Measurements from ENCODE around the gene APOM.

APOM gene

GRCh38 chr6:31659649-31660380 is 4.1 kb downstream of the APOM start:
- no peak for TF ChIP-seq ZNF585B (tag by site-specific recombination; IDR thresholded peaks at IDR 0.05)
- peak; percentile 91 for TF ChIP-seq REST (tag by site-specific recombination; IDR thresholded peaks at IDR 0.05)
- TF ChIP-seq PRDM10 (tag by site-specific recombination; IDR thresholded peaks at IDR 0.05) = 0 out of 2 replicates have a peak, but pooled peaks have one; percentile 7
- TF ChIP-seq ZNF266 (tag by site-specific recombination; IDR thresholded peaks at IDR 0.05; ENCODE audit: low read depth) = no peak
- peak; percentile 37; the same call in 1 of the 2 replicates for TF ChIP-seq ZBTB10 (tag by site-specific recombination; IDR thresholded peaks at IDR 0.05)
- peaks cover 6% of the 10 kb centered on the region; the same call in 1 of the 2 replicates for H3K4me1 ChIP-seq (ENCODE audit: control insufficient read depth, insufficient read depth, low read length)
- peaks cover 0 to 55% of the 10 kb centered on the region in 2 experiments; a peak in 2 of 3 replicates for H3K36me3 ChIP-seq (ENCODE audit: control insufficient read depth in 2 of 2, insufficient read depth in 1 of 2, low read length in 2 of 2)
- H3K27ac ChIP-seq (ENCODE audit: extremely low read depth, low read depth, low read length) = peak overlapping the region; percentile 73
- ChIA-PET POLR2A (interaction anchor here (0.6 to 7.4 kb wide), 28 partner anchors 7 to 1312 kb away, joined by 3 to 180 read pairs (median 5); partner anchors contain the start of genes ABHD16A, APOM, ATP6V1G2 and BAG6), CTCF (interaction anchor here (0.5 to 1.5 kb wide), 6 partner anchors 8 to 171 kb away, joined by 3 to 16 read pairs (median 4); partner anchors contain the start of gene BAG6)
- H3K4me3 ChIP-seq (ENCODE audit: low read depth, low read length) = peak overlapping the region; percentile 67
- no peaks in the 10 kb centered on the region for H3K9me3 ChIP-seq (ENCODE audit: control insufficient read depth, insufficient read depth, low read depth, low read length)

GRCh38 chr6:31660381-31661261 is 4.9 kb downstream of the APOM start, which contains the start of gene C6orf47:
C6orf47 (minus strand) TSS chr6:31660778; CDS start chr6:31659947, 831 bp downstream.
- peaks cover 0 to 51% of the 10 kb centered on the region in 2 experiments; a peak in 2 of 3 replicates for H3K36me3 ChIP-seq (ENCODE audit: control insufficient read depth in 2 of 2, insufficient read depth in 1 of 2, low read length in 2 of 2)
- ChIA-PET CTCF (interaction anchor here (0.5 to 1.5 kb wide), 10 partner anchors 9 to 595 kb away, joined by 3 to 16 read pairs (median 4); partner anchors contain the start of gene BAG6), POLR2A (interaction anchor here (0.6 to 7.4 kb wide), 39 partner anchors 8 to 1311 kb away, joined by 3 to 180 read pairs (median 5); partner anchors contain the start of genes ABHD16A, APOM, ATP6V1G2 and BAG6)
- no peaks in the 10 kb centered on the region for H3K9me3 ChIP-seq (ENCODE audit: control insufficient read depth, insufficient read depth, low read depth, low read length)
- peak within 1 kb of the TSS; percentile 67 for H3K4me3 ChIP-seq (ENCODE audit: low read depth, low read length)
- peak within 1 kb of the TSS; percentile 73 for H3K27ac ChIP-seq (ENCODE audit: extremely low read depth, low read depth, low read length)
- H3K4me1 ChIP-seq (ENCODE audit: control insufficient read depth, insufficient read depth, low read length) = peaks cover 6% of the 10 kb centered on the region; the same call in 1 of the 2 replicates
- 0 out of 2 replicates have a peak, but pooled peaks have one; percentile 24 for TF ChIP-seq GLI4 (tag by site-specific recombination; IDR thresholded peaks at IDR 0.05)
- TF ChIP-seq ZNF639 (tag by site-specific recombination; IDR thresholded peaks at IDR 0.05) = no peak
- 0 out of 2 replicates have a peak, but pooled peaks have one; percentile 17 for TF ChIP-seq ZNF324 (tag by site-specific recombination; IDR thresholded peaks at IDR 0.05)
- TF ChIP-seq ZNF791 (tag by site-specific recombination; IDR thresholded peaks at IDR 0.05) = no peak
- peak; percentile 35; the same call in 1 of the 2 replicates for TF ChIP-seq ZNF394 (tag by site-specific recombination; IDR thresholded peaks at IDR 0.05; ENCODE audit: borderline replicate concordance)
- TF ChIP-seq ZNF138 (tag by site-specific recombination; IDR thresholded peaks at IDR 0.05; ENCODE audit: borderline replicate concordance) = no peak
- no peak for TF ChIP-seq ZNF350 (tag by site-specific recombination; IDR thresholded peaks at IDR 0.05)
- TF ChIP-seq KLF10 (tag by site-specific recombination; IDR thresholded peaks at IDR 0.05) = peak; percentile 69
- peak; percentile 84 for TF ChIP-seq ZBTB8A (tag by site-specific recombination; IDR thresholded peaks at IDR 0.05)
- no peak for TF ChIP-seq ZNF555 (tag by site-specific recombination; conservative IDR thresholded peaks at IDR 0.05)
- TF ChIP-seq ZNF341 (tag by site-specific recombination; IDR thresholded peaks at IDR 0.05; ENCODE audit: low read depth) = peak; percentile 66
- TF ChIP-seq ZNF391 (tag by site-specific recombination; IDR thresholded peaks at IDR 0.05; ENCODE audit: borderline replicate concordance, low read depth) = no peak
- TF ChIP-seq ZNF239 (tag by site-specific recombination; IDR thresholded peaks at IDR 0.05) = no peak
- TF ChIP-seq TCF7L2 (IDR thresholded peaks at IDR 0.05; ENCODE audit: borderline replicate concordance, low read depth, low read length) = no peak

Measured in HEK293 (cell line).